AG09309 (cell line): Measurements from ENCODE around the gene SEC14L1.
"Not testable (repeated sequence)": the region's sequence is repeated elsewhere in the genome, so short reads cannot be mapped to it uniquely, and the experiment has no call there.

ENCODE experiments used
- DNase-seq: peaks from one replicate; pipeline ENCODE4 v3.0.0-alpha.2; 2010; ENCODE audit warnings: low read depth
- H3K4me3 ChIP-seq: 2 replicates; pipeline ENCODE4 v1.5.1; 2011; ENCODE audit warnings: mild to moderate bottlenecking, low read depth, low read length, moderate library complexity; ENCODE audit not compliant: control insufficient read depth
- TF ChIP-seq, protein P1 (sequence below): IDR thresholded peaks from 2 replicates; pipeline ENCODE4 v1.5.1; 2011; ENCODE audit warnings: mild to moderate bottlenecking, low read depth, low read length, inconsistent platforms; ENCODE audit not compliant: insufficient read depth, control insufficient read depth; ENCODE audit errors: missing control alignments

SEC14L1 gene

GRCh38 chr17:77099997-77100396 lies 40.8 kb upstream of the SEC14L1 start:
- TF ChIP-seq, protein P1, sequence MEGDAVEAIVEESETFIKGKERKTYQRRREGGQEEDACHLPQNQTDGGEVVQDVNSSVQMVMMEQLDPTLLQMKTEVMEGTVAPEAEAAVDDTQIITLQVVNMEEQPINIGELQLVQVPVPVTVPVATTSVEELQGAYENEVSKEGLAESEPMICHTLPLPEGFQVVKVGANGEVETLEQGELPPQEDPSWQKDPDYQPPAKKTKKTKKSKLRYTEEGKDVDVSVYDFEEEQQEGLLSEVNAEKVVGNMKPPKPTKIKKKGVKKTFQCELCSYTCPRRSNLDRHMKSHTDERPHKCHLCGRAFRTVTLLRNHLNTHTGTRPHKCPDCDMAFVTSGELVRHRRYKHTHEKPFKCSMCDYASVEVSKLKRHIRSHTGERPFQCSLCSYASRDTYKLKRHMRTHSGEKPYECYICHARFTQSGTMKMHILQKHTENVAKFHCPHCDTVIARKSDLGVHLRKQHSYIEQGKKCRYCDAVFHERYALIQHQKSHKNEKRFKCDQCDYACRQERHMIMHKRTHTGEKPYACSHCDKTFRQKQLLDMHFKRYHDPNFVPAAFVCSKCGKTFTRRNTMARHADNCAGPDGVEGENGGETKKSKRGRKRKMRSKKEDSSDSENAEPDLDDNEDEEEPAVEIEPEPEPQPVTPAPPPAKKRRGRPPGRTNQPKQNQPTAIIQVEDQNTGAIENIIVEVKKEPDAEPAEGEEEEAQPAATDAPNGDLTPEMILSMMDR: no peak
- no peak overlapping the region for H3K4me3 ChIP-seq
- no peak for DNase-seq

DNA sequence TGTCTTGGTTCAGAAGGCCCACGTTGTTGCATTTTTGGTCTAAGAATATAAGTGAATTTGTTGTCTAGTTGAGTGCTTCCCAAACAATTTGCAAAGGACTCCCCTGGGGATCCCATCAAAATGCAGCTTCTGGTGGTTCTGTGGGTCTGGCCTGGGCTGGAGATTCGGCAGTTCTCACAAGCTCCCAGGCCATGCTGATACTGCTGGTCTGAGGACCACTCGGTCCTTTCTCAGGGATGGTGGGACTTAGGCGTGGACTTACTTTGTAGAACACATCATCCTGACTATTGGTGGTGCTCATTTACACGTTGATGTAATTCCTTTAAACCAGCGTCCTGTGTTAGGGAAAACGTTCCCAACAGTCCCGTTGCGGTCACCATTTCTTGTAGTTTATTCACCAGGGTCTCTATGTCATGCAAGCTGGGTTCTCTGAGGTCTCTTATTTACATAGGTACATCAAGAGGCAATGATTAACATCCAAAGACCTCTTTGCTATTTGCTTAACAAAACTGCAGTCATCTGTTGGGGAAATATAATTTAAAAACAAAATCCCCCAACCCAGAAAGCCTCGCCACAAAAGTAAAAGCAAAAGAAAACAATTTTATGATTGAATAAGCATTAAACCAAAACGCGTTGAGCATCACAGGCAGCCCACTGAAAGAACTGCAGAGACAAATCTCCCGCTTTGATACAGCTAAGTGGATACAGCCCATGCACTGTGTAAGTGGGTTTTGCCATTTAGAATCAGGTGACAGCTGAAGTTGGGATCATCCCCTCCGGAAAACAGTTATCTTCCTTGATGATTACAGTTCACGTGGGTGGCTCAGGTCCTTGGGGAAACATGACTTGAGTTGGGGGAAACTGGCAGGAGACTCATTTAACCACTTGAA lies 39.0 kb upstream of the SEC14L1 start:
- DNase-seq: no peak
- no peak overlapping the region for H3K4me3 ChIP-seq
- TF ChIP-seq, protein P1: no peak

DNA sequence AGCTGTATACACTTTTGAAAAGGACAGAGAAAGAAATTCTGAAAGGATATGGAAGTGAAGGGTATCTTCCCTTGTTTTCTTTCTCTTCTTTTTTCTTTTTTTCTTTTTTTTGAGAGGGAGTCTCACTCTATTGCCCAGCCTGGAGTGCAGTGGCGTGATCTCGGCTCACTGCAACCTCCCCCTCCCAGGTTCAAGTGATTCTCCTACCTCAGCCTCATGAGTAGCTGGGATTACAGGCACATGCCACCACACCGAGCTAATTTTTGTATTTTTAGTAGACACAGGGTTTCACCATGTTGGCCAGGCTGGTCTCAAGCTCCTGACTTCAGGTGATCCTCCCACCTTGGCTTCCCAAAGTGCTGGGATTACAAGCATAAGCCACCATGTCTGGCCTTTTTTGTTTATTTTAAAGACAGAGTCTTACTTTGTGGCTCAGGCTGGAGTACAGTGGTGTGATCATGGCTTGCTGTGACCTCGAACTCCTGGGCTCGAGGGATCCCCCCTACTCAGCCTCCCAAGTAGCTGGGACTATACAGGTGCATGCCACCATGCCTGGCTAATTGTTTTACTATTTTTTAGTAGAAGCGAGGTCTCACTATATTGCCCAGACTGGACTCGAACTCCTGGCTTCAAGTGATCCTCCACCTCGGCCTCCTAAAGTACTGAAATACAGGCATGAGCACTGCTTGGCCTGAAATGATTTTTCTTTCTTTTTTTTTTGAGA lies 38.2 kb upstream of the SEC14L1 start:
- not testable (repeated sequence) for DNase-seq, H3K4me3 ChIP-seq

- TF ChIP-seq, protein P1: no peak
- no peak for DNase-seq
Measured at GRCh38 chr17:77105706-77106105, 35.1 kb upstream of the SEC14L1 start.

GRCh38 chr17:77106874-77107358 lies 33.9 kb upstream of the SEC14L1 start:
- H3K4me3 ChIP-seq: no peak overlapping the region
- no peak for DNase-seq
- TF ChIP-seq, protein P1: no peak

More at GRCh38 chr17:77105706-77106105, 35.1 kb upstream of the SEC14L1 start:
- no peak overlapping the region for H3K4me3 ChIP-seq

- H3K4me3 ChIP-seq: no peak overlapping the region
- DNase-seq: no peak
Measured at GRCh38 chr17:77107506-77108433, 33.0 kb upstream of the SEC14L1 start.

More at GRCh38 chr17:77107506-77108433, 33.0 kb upstream of the SEC14L1 start:
- TF ChIP-seq, protein P1: no peak
